ENCODE measurements around the gene TAGAP.

- TF ChIP-seq RAD21 (IDR thresholded peaks at IDR 0.05; ENCODE audit: insufficient read depth, low read depth, low read length) (no peak), MYC (IDR thresholded peaks at IDR 0.05; ENCODE audit: insufficient read depth, insufficient read length, insufficient replicate concordance, low read length, severe bottlenecking) (no peak), ZBTB4 (CRISPR knock-in tag; IDR thresholded peaks at IDR 0.05) (no peak), NFYA (IDR thresholded peaks at IDR 0.05; ENCODE audit: borderline replicate concordance, low read depth, low read length) (no peak), USF1 (IDR thresholded peaks at IDR 0.05; ENCODE audit: borderline replicate concordance, extremely low read length, insufficient read depth, low read depth, low read length) (no peak), CHD2 (IDR thresholded peaks at IDR 0.05; ENCODE audit: borderline replicate concordance, low read depth, low read length) (no peak), POLR2AphosphoS2 (IDR thresholded peaks at IDR 0.05; ENCODE audit: low read depth, low read length) (no peak)
- TF ChIP-seq, protein P1, sequence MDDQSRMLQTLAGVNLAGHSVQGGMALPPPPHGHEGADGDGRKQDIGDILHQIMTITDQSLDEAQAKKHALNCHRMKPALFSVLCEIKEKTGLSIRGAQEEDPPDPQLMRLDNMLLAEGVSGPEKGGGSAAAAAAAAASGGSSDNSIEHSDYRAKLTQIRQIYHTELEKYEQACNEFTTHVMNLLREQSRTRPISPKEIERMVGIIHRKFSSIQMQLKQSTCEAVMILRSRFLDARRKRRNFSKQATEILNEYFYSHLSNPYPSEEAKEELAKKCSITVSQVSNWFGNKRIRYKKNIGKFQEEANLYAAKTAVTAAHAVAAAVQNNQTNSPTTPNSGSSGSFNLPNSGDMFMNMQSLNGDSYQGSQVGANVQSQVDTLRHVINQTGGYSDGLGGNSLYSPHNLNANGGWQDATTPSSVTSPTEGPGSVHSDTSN (IDR thresholded peaks at IDR 0.05; ENCODE audit: insufficient replicate concordance, low read depth, low read length), result no peak
- TF ChIP-seq, protein P2, sequence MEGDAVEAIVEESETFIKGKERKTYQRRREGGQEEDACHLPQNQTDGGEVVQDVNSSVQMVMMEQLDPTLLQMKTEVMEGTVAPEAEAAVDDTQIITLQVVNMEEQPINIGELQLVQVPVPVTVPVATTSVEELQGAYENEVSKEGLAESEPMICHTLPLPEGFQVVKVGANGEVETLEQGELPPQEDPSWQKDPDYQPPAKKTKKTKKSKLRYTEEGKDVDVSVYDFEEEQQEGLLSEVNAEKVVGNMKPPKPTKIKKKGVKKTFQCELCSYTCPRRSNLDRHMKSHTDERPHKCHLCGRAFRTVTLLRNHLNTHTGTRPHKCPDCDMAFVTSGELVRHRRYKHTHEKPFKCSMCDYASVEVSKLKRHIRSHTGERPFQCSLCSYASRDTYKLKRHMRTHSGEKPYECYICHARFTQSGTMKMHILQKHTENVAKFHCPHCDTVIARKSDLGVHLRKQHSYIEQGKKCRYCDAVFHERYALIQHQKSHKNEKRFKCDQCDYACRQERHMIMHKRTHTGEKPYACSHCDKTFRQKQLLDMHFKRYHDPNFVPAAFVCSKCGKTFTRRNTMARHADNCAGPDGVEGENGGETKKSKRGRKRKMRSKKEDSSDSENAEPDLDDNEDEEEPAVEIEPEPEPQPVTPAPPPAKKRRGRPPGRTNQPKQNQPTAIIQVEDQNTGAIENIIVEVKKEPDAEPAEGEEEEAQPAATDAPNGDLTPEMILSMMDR (IDR thresholded peaks at IDR 0.05 in 2 of 3, conservative IDR thresholded peaks at IDR 0.05 in 1 of 3; ENCODE audit: control insufficient read depth in 2 of 3, extremely low read depth in 1 of 3, insufficient read depth in 1 of 3, low read depth in 3 of 3, low read length in 3 of 3), result no peak
- TF ChIP-seq, protein P3, sequence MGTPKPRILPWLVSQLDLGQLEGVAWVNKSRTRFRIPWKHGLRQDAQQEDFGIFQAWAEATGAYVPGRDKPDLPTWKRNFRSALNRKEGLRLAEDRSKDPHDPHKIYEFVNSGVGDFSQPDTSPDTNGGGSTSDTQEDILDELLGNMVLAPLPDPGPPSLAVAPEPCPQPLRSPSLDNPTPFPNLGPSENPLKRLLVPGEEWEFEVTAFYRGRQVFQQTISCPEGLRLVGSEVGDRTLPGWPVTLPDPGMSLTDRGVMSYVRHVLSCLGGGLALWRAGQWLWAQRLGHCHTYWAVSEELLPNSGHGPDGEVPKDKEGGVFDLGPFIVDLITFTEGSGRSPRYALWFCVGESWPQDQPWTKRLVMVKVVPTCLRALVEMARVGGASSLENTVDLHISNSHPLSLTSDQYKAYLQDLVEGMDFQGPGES (IDR thresholded peaks at IDR 0.05), result no peak
Observed at GRCh38 chr6:159037756-159038290, 7.0 kb downstream of the TAGAP start.
